HG03575 (cell line): ENCODE results near the gene TRIM33.
"Not testable (repeated sequence)": the region's sequence is repeated elsewhere in the genome, so short reads cannot be mapped to it uniquely, and the experiment has no call there.

ENCODE experiments used
- ATAC-seq: cut with Tn5 transposase; IDR thresholded peaks from one replicate; pipeline ENCODE4 v1.9.1; 2021; ENCODE audit not compliant: unreplicated experiment, insufficient number of reproducible peaks, low FRiP score; ENCODE audit errors: extremely low read depth

Gene TRIM33

GRCh38 chr1:114473796-114474195 lies 37.2 kb downstream of the TRIM33 start:
- no peak for ATAC-seq

DNA sequence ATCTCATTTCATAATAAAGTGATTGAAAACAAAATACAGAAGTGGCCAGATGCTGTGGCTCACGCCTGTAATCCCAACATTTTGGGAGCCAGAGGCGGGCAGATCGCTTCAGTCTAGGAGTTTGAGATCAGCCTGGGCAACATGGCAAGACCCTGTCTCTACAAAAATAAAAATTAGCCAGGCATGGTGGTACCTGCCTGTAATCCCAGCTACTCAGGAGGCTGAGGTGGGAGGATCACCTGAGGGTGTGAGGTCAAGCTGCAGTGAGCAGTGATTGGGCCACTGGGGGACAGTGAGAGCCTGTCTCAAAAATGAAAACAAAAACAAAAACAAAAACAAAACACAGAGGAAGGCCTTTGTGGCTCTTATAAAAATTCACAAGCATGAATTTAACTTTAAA lies 38.6 kb downstream of the TRIM33 start:
- no peak for ATAC-seq

- no peak for ATAC-seq
Observed at GRCh38 chr1:114470681-114471080, 40.3 kb downstream of the TRIM33 start.

- no peak for ATAC-seq
Observed at GRCh38 chr1:114468710-114469468, 42.1 kb downstream of the TRIM33 start.

GRCh38 chr1:114468047-114468446 lies 43.0 kb downstream of the TRIM33 start:
- no peak for ATAC-seq

GRCh38 chr1:114467491-114467890 lies 43.5 kb downstream of the TRIM33 start:
- ATAC-seq, result no peak

DNA sequence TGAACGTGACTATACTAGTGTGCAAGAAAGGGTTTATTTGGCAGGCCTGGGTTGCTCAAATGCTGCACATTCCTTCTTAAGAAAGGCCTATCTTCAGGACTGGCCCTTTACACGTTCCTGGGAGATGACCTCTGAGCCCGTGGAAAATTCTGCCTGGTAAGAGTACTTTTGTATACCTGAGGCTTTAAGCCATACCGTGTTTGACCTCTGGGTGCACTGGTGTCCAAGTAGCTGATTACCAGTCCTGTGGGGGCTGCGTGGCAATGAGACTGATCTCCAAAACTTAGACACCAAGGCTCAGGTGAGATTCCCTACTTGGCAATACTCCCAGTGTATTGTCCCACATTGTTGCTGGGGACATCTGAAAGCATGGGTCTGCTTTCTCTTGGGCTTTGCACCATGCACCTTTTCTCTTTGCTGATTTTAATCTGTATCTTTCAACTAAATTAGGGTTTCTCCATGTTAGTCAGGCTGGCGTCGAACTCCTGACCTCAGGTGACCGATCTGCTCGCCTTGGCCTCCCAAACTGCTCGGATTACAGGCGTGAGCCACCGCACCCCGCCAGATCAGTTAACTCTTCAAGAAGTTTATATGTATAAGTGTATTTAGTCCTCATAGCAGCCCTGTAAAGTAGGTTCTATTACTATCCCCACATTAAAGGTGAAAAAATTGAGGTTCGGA lies 44.5 kb downstream of the TRIM33 start:
- ATAC-seq, result no peak

- ATAC-seq, result no peak
Observed at GRCh38 chr1:114462963-114463362, 48.0 kb downstream of the TRIM33 start.

GRCh38 chr1:114462341-114462740 lies 48.7 kb downstream of the TRIM33 start:
- ATAC-seq, result no peak

GRCh38 chr1:114458237-114458777 lies 52.7 kb downstream of the TRIM33 start:
- no peak for ATAC-seq

- no peak for ATAC-seq
Observed at GRCh38 chr1:114457675-114458236, 53.2 kb downstream of the TRIM33 start.

DNA sequence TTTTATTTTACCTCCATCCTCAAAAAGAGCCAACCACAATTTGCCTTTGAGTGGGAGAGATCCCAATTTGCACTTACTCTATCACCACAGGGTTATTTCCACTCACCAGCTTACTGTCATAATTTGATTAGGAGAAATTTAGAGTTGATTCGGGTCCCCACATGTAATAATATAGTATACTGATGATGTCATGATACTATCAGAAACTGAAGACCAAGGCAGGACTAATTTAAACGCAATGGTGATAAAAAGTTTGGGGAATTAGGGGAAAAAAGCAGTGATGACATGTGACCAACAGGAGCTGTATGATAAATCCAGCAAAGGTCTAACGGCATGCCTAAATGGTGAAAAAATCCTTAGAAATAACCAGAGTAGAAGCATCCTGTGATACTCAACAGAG lies 54.4 kb downstream of the TRIM33 start:
- no peak for ATAC-seq

DNA sequence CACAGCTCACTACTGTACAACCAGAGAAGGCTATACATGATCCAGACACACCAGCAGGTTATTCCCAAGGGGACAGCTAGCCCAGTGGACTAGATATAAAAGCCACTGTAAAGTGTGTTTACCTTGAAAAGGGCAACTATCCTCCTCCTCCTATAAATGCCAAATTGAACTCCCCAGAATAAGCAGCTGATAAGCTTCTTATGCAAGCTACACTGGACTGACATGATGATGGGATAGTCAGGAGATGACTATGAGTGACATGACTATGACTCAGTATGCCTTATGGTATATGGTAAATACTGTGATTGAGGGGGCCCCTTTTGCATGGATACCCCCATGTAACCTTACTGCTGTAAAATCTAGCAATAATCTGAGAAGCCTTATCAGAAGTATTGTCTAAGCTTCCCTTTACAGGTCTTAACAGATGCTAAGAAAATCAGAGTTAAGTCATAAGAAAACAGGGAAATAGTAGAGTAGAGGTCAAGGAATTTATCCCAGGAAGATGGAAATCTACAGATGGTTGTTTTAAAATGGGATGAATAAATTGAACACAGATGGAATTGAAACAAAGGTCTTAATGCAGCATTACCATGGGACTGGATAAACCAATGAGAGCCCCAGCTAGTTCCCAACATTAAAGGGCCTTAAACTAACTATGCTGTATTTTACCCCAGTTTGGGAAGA lies 55.8 kb downstream of the TRIM33 start:
- ATAC-seq, result no peak

DNA sequence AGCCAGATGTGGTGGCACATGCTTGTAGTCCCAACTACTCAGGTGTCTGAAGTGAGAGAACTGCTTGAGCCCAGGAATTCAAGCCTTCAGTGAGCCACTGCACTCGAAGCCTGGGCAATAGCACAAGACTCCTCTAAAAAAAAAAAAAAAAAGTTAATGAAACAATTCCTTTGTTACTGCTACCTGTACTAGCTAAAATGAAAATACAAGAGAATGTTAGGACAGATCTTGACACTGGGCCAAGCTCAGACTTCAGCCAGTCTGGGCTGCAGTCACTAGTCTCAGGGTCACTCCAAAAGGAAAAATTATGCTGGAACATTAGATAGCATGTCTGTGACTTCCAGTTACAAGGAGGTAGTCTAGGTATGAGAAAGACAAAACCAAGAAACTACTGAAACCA lies 56.5 kb downstream of the TRIM33 start:
- no peak for ATAC-seq

DNA sequence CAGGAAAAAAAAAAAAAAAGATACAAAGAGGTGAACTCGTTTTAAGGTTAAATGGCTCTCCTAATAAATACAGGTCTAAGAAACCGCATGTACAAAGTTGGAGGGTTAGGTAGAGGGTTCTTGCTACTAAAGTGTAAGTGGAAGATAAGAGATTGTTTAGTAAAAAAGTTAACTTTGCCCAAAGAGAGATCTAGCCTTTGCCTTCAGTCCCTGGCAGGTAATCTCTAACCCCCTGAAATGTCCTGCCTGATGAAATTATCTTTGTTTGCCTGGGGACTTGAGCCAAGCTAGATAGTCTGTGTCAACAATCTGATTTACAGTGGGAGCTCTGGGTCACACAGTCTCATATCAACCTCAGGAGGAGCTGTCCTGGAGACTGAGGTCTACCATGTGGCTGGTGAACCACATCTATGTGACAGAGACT lies 57.6 kb downstream of the TRIM33 start:
- ATAC-seq, result no peak

DNA sequence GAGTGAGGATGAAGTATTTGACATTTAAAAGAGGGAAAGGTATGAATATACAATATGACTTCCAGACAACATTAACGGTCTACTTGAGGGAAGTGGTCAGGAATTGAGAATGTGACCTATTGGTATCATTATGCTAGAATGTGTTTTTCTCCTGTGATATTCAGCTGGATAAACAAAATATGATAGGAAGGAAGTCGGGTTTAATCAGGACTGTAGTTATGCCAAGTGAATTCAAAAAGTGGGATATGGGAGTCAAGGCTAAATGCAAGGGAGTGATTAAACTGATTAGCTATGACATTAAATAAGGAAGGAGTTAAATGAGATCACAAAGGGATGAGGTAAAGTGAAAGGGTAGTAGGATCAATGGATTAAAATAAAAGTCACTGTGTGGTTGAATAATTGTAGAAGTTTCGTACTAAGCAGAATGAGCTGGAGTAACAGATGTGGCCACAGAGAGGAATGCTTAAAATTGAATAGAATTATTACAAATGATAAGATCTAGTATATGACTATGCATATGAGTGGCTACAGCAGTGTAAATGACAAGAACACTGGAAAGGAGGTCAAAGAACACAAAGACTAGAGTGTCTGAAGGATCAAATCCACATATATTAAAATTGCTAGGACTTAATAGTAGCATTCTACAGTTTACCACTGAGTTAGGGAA lies 62.5 kb downstream of the TRIM33 start:
- ATAC-seq, result no peak

DNA sequence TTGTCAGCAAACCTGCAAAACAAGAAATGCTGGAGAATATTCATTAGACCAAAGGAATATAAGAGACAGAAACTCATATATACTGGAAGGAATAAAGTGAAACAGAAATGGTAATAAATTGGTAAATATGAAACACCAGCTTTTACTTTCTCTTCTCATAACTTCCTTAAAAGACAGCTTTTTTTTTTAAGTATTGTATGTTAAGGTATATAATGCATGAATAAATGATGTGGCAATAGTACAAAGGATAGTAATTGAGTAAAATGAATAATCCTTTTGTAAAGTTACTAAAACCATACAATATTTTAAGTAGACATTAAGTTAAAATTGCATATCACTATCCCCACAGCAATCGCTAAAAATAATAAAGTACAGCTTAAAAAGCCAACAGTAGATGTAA lies 64.8 kb downstream of the TRIM33 start:
- ATAC-seq, result no peak

- not testable (repeated sequence) for ATAC-seq
Observed at GRCh38 chr1:114443226-114443625, 67.8 kb downstream of the TRIM33 start.

DNA sequence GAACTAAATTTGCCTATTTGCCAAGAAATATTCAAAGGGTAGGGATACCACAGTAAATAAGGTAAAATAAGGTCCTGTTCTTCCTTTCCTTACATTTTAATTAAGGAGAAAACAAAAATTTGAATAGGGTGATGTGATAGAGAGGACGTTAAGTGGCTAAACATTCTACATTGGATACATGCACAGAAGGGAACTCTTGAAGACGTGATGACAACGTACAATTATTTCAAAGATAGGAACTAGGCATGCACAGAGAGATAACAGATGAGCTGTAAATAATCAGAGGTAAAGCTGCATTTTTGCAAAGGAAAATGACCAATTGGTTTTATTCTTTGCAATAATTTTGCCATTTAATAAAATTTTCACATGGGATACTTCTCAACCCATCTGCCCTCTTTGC lies 69.7 kb downstream of the TRIM33 start:
- no peak for ATAC-seq
